HG02970 (cell line): ENCODE results near the gene BCKDHA.
"Not testable (repeated sequence)": the region's sequence is repeated elsewhere in the genome, so short reads cannot be mapped to it uniquely, and the experiment has no call there.

Experiments used
- ATAC-seq: cut with Tn5 transposase; IDR thresholded peaks from one replicate; pipeline ENCODE4 v1.9.1; 2021; ENCODE audit warnings: mild to moderate bottlenecking, moderate library complexity, moderate number of reproducible peaks; ENCODE audit not compliant: unreplicated experiment, low FRiP score

Gene BCKDHA

GRCh38 chr19:41364524-41365391, 32.9 kb upstream of the BCKDHA start:
- ATAC-seq, result no peak

GRCh38 chr19:41366089-41366488, 31.5 kb upstream of the BCKDHA start:
- no peak for ATAC-seq

- no peak for ATAC-seq
Observed at GRCh38 chr19:41367848-41368301, 29.7 kb upstream of the BCKDHA start.

- ATAC-seq, result no peak
Observed at GRCh38 chr19:41369769-41370168, 27.8 kb upstream of the BCKDHA start.

GRCh38 chr19:41371119-41371518, 26.5 kb upstream of the BCKDHA start:
- ATAC-seq, result not testable (repeated sequence)

- no peak for ATAC-seq
Observed at GRCh38 chr19:41371541-41371940, 26.1 kb upstream of the BCKDHA start.

GRCh38 chr19:41372501-41372900, 25.1 kb upstream of the BCKDHA start:
- ATAC-seq, result no peak

GRCh38 chr19:41373993-41374392, 23.6 kb upstream of the BCKDHA start:
- no peak for ATAC-seq

- no peak for ATAC-seq
Observed at GRCh38 chr19:41376241-41376997, 21.2 kb upstream of the BCKDHA start, which contains the start of gene TMEM91. Gene TMEM91 (plus strand): TSS chr19:41376533. CDS start chr19:41378310, 1,777 bp downstream.

GRCh38 chr19:41376998-41377365, 20.6 kb upstream of the BCKDHA start:
- ATAC-seq, result no peak

- no peak for ATAC-seq
Observed at GRCh38 chr19:41377977-41378709, 19.5 kb upstream of the BCKDHA start.

GRCh38 chr19:41381536-41381935, 16.1 kb upstream of the BCKDHA start:
- ATAC-seq, result not testable (repeated sequence)

- no peak for ATAC-seq
Observed at GRCh38 chr19:41384351-41384750, 13.3 kb upstream of the BCKDHA start.

- no peak for ATAC-seq
Observed at GRCh38 chr19:41386442-41386841, 11.2 kb upstream of the BCKDHA start.

GRCh38 chr19:41391618-41392017, 6.0 kb upstream of the BCKDHA start:
- ATAC-seq, result no peak

- no peak for ATAC-seq
Observed at GRCh38 chr19:41392775-41393174, 4.8 kb upstream of the BCKDHA start.

GRCh38 chr19:41395355-41395754, 2.3 kb upstream of the BCKDHA start:
- ATAC-seq, result no peak

GRCh38 chr19:41398050-41398418, 416 bp downstream of the BCKDHA start:
- ATAC-seq, result no peak

- ATAC-seq, result no peak
Observed at GRCh38 chr19:41398598-41398997, 980 bp downstream of the BCKDHA start.

GRCh38 chr19:41399091-41399490, 1.5 kb downstream of the BCKDHA start:
- ATAC-seq, result no peak

GRCh38 chr19:41399525-41399924, 1.9 kb downstream of the BCKDHA start:
- no peak for ATAC-seq
